GM18517 (cell line): ENCODE data around the gene KDM3A.

Experiments used
- ATAC-seq: cut with Tn5 transposase; IDR thresholded peaks from one replicate; pipeline ENCODE4 v1.9.1; 2021; ENCODE audit warnings: mild to moderate bottlenecking, moderate library complexity; ENCODE audit not compliant: unreplicated experiment

The KDM3A gene

GRCh38 chr2:86434290-86434689 is 6.9 kb upstream of the KDM3A start:
- no peak for ATAC-seq

GRCh38 chr2:86435531-86435930 is 5.6 kb upstream of the KDM3A start:
- ATAC-seq = no peak

- no peak for ATAC-seq
These were observed 4.8 kb upstream of the KDM3A start for GRCh38 chr2:86436328-86436727.

GRCh38 chr2:86439879-86440630 is 1.1 kb upstream of the KDM3A start:
- ATAC-seq = no peak

GRCh38 chr2:86441392-86441881 is 266 bp downstream of the KDM3A start:
- peak; percentile 13 for ATAC-seq

- ATAC-seq = peak; percentile 15
These were observed 891 bp downstream of the KDM3A start for GRCh38 chr2:86441882-86442641.

GRCh38 chr2:86442642-86443005 is 1.5 kb downstream of the KDM3A start:
- peak; percentile 63 for ATAC-seq

GRCh38 chr2:86443631-86444350 is 2.6 kb downstream of the KDM3A start:
- no peak for ATAC-seq

GRCh38 chr2:86445436-86445835 is 4.3 kb downstream of the KDM3A start:
- no peak for ATAC-seq

- no peak for ATAC-seq
These were observed 4.9 kb downstream of the KDM3A start for GRCh38 chr2:86446060-86446459.

GRCh38 chr2:86453836-86454235 is 12.7 kb downstream of the KDM3A start:
- ATAC-seq = no peak

- no peak for ATAC-seq
These were observed 13.1 kb downstream of the KDM3A start for GRCh38 chr2:86454238-86454637.

- no peak for ATAC-seq
These were observed 14.0 kb downstream of the KDM3A start for GRCh38 chr2:86455181-86455580.

GRCh38 chr2:86461042-86461743 is 20.0 kb downstream of the KDM3A start:
- ATAC-seq = no peak

- ATAC-seq = no peak
These were observed 23.5 kb downstream of the KDM3A start for GRCh38 chr2:86464652-86465051.

- ATAC-seq = no peak
These were observed 25.1 kb downstream of the KDM3A start for GRCh38 chr2:86466306-86466705.

GRCh38 chr2:86468162-86469033 is 27.2 kb downstream of the KDM3A start:
- ATAC-seq = no peak

GRCh38 chr2:86470890-86471289 is 29.7 kb downstream of the KDM3A start:
- no peak for ATAC-seq

GRCh38 chr2:86471637-86472036 is 30.5 kb downstream of the KDM3A start:
- ATAC-seq = no peak

GRCh38 chr2:86476092-86476491 is 34.9 kb downstream of the KDM3A start:
- no peak for ATAC-seq
